DND-41 (cell line): Measurements from ENCODE around the gene DISC1.
"Not testable (repeated sequence)": the region's sequence is repeated elsewhere in the genome, so short reads cannot be mapped to it uniquely, and the experiment has no call there.

Source experiments
- EZH2 ChIP-seq: IDR thresholded peaks from 3 replicates; pipeline ENCODE4 v1.6.1; 2012; ENCODE audit warnings: borderline replicate concordance, low read depth, mild to moderate bottlenecking, moderate library complexity, low read length, inconsistent platforms; ENCODE audit not compliant: severe bottlenecking
- TF ChIP-seq, protein P1 (sequence below): IDR thresholded peaks from 2 replicates; pipeline ENCODE4 v1.5.1; 2012; ENCODE audit warnings: borderline replicate concordance, low read length, moderate library complexity, mild to moderate bottlenecking; ENCODE audit not compliant: poor library complexity, severe bottlenecking; ENCODE audit errors: extremely low read depth

DNA sequence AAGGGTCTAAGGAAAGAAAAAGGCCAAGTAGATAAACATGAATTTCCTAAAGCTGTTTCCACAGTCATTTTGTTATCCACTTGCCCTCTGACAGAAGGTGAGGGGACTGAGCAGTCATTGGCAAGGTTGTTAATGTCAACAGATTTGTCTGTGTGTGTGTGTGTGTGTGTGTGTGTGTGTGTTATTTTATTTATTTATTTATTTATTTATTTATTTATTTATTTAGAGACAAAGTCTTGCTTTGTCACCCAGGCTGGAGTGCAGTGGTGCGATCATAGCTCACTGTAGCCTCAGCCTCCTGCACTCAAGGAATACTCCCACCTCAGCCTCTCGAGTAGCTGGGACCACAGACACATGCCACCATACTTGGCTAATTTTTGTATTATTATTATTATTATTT lies 158.5 kb downstream of the DISC1 start:
- TF ChIP-seq, protein P1, sequence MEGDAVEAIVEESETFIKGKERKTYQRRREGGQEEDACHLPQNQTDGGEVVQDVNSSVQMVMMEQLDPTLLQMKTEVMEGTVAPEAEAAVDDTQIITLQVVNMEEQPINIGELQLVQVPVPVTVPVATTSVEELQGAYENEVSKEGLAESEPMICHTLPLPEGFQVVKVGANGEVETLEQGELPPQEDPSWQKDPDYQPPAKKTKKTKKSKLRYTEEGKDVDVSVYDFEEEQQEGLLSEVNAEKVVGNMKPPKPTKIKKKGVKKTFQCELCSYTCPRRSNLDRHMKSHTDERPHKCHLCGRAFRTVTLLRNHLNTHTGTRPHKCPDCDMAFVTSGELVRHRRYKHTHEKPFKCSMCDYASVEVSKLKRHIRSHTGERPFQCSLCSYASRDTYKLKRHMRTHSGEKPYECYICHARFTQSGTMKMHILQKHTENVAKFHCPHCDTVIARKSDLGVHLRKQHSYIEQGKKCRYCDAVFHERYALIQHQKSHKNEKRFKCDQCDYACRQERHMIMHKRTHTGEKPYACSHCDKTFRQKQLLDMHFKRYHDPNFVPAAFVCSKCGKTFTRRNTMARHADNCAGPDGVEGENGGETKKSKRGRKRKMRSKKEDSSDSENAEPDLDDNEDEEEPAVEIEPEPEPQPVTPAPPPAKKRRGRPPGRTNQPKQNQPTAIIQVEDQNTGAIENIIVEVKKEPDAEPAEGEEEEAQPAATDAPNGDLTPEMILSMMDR = not testable (repeated sequence)
- TF ChIP-seq EZH2 = not testable (repeated sequence)
